Measurements from ENCODE around the gene MASP1.
"Not testable (repeated sequence)": the region's sequence is repeated elsewhere in the genome, so short reads cannot be mapped to it uniquely, and the experiment has no call there.

MASP1 gene

DNA sequence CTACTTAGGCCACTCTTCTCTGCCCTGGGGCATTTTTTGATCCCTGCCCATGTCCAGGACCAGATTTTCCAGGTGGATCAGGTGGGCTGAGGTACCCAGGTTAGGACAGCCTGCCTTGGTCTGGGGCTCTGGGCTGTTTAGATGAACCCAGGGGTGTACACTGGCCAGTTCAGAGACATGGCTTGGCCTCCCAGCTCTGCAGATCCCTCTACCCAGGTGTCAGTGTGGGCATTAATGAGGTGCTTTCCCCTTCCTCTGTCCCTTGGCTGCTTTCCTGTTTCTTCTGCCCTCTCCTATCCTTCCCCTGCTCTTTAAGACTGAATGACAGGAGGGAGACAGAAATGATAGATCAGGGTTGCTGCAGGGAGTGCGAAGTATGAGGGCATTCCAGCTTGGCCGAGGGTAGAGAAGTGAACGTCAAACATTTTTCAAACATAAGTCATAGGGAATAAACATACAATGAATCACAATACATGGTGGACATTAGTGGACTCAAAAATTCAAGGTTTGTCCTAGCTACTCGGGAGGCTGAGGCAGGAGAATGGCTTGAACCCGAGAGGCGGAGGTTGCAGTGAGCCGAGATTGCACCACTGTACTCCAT lies 63.8 kb downstream of the MASP1 start:
- DNase-seq (ENCODE audit: low spot score) = no peak

DNA sequence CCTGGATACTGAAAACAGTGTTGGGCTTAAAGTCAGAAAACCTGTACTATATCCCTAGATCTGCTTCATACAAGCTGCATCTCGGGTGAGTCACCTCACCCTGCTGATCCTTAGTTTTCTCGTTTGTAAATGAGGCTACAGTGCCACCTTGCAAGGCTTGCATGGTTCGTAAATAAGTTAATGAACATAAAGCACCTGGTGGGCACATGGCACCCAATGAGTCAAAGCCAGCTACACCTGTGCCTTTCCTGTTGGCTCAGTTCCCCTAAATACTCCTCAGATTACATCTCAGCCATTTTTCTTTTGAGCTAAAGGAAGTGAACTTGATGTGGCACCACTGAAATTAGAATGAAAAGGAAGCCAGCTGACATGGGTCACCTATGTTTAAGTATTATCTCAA lies 67.7 kb downstream of the MASP1 start:
- DNase-seq (ENCODE audit: low spot score) = no peak

DNA sequence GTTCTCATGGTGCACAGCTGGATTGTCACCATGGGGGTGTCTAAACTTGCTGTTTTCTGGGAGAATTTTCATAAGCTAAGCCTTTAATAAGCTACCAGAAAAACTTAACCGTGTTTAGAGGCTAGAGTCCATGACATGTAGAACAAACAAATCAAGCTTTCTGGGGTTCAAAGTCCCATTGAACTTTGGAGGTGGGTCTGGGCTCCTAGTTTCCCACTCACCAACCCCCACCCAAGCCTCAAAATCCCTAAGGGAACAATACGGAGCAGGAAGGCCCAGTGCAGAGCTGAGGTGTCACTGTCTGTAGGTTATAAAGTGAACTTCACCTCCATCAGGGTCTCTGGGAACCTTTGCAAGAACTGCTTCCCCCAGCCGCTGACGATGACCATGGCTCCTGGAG lies 68.7 kb downstream of the MASP1 start:
- peak; percentile 35 for DNase-seq (ENCODE audit: low spot score)

DNA sequence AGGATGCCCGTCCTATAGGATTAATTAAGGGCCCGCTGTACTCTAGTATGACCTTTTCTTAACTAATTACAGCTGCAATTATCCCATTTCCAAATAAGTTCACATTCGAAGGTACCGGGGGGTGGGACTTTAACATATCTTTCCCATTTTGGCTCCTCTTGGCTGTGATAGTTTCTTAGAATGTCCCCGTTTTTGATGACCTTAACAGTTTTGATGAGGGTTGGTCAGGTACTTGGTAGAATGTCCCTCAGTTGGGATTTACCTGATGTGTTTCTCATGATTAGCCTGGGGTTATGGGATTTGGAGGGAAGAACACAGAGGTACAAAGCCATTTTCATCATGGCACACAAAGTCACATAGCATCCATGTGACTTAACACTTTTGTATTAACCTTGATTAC lies 76.1 kb downstream of the MASP1 start:
- DNase-seq (ENCODE audit: low spot score) = no peak

DNA sequence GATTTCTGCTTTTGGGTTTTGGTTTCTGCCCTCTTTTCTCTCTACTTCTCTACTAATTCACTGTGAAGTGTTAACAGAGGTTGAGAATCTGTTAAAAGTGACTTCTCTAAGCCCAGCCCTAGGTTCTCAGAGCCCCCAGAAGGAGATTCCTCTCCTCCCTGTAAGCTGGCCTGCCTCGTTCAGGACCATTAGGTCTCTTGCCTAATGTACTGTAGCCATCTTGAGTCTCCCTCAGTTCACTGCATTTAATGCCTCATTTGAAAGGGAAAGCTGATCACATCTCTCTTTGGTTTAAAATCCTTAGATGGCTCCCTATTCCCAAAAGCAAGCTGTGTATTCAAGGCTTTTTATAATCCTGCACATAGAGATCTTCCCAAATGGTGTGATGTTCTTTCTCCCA lies 77.9 kb downstream of the MASP1 start:
- DNase-seq (ENCODE audit: low spot score) = no peak

DNA sequence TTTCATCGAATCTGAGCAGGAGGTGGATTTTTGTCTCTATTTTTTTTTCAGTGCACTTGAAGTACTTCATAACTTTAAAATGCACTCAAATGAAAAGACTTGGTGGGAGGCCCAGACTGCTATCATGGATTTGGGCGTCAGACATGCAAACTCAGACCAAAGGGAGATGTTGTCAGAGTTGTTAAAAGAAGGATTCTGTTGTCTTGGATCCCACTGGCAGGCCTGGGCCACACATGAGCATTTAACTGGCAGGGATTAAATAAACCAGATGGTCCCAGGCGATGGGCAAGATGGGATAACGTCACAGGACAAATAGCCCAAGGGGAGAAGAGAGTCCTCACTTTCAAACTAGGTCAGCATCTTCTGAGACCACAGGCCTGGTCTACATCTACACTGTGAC lies 78.8 kb downstream of the MASP1 start:
- no peak for DNase-seq (ENCODE audit: low spot score)

DNA sequence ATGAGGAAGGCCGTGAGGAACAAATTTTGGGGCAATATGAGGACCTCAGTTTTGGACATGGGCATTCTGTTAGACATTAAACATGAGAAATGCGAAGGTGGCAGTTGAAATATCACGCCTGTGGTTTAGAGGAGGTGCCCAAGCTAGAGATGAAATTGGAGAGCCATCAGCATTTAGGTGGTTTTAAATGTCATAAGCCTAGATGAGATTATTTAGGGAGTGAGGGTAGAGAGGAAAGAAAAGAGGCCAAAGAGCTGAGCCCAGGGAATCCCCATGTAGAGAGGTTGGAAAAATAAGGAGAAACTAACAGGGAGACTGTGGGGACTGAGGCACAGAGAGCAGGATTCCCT lies 79.4 kb downstream of the MASP1 start:
- no peak for DNase-seq (ENCODE audit: low spot score)

DNA sequence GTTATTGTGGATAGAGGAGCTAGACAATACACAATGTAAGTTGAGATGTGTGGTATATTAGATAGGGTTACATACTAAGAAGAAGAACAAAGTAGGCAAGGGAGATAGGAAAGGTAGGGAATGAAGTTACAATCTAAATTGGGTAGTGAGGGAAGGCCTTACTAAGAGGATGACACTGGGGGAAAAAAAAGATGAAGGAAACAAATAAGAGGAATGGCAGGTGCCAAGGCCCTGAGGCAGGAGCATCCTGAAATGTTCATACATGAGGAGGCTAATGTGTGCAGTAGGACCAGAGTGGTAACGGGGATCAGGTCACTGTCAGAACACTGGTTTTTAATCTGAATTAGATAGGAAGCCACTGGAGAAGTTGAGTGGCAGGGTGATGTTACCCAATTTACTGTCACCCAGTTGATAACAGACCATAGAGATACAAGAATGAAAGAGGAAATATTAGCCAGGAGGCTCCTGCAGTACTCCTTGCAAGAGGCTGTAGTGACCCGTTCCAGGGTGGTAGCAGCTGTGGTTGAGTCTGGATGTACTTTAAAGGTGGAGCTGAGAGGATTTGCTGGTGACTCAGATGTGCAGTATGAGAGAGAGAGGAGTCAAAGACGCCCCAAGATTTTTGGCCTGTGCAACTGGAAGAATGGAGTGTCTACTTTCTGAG lies 79.9 kb downstream of the MASP1 start:
- DNase-seq (ENCODE audit: low spot score) = no peak

DNA sequence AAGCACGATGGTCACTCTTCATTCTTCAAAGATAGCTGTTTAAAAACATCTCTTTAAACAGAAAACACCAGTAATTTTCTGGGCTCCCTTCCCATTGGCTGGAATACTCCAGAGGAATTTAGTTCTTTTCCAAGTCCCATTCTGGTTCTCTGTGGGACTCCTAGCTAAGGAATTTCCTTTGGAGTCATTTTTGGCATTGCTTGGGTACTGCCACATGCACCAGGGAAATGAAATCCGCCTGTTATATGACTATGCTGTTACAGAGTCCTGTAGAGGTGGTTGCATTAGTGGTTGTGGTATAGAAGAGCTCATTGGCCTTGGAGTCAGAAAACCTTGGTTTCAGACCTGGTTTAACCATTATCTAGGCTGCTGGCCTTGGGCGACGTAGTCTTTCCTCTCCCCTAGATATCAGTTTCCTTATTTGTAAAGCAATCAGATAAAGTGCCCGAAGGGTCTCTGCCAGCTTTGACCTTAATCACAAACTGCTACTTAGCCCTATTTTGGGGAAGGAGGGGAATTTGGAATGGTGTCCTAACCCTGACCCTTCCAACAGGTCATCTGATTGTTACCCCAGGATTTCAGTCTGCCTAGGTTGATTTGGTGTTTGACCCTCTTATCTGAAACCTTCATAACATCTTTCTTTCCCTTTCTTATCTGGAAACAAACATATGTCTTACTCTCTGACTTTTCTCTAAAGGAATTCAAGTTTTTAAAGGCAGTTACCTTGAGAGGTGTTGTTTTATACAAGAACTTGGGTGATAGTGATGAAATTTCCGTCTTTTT lies 80.8 kb downstream of the MASP1 start:
- no peak for DNase-seq (ENCODE audit: low spot score)

DNA sequence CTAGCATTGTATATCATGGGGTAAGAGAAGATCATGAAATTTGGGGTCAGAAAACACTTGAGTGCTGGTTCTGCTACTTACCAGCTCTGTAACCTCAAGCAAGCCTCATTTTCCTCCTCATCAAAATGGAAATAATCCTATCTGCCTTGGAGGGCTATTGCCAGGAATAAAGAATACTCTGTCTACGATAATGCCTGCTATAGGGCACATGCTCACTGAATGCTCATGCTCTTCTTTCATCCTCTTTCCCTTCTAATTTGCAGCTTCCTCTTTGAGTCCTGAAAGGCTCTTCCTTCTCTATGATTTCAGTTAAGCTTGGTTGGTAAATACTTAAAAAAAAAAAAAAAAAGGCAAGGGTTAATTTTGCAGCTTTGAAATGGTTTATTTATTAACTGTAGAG lies 81.4 kb downstream of the MASP1 start:
- DNase-seq (ENCODE audit: low spot score) = no peak

DNA sequence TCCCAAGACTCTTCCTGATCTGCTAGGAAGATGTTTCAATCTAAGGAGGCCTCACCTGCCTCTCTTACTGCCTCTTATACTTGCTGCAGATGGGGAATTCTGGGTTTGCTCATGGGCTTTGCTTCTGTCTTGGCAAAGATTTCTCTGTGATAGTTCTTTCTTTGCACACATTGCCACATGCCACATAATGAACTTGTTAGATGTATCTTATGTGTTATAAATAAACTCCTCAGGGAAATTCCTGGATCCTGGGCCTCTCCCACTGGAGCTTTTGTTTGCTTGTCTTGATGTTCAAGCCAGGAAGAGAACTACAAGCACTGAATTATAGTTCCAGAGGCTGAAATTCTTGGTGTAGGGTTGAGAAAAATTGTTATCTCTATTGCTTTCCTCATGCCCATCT lies 82.0 kb downstream of the MASP1 start:
- no peak for DNase-seq (ENCODE audit: low spot score)

DNA sequence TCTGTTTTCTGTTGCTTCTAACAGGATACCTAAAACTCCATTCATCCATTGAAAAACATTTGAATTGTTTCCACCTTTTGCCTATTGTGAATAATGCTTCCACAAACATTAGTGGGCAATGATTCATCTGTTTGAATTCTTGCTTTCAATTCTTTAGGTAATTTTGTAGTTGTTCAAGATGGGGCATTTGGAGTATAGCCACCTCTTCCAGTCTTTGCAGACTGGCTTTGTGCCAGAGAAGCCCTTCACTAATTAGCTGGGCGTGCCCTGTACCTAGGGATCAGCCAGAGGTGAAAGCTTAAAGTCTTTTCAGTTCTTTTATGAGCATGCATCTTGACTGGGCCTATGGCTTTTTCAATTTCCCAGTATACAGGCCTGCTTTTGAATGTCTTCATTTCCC lies 83.4 kb downstream of the MASP1 start:
- DNase-seq (ENCODE audit: low spot score) = no peak

DNA sequence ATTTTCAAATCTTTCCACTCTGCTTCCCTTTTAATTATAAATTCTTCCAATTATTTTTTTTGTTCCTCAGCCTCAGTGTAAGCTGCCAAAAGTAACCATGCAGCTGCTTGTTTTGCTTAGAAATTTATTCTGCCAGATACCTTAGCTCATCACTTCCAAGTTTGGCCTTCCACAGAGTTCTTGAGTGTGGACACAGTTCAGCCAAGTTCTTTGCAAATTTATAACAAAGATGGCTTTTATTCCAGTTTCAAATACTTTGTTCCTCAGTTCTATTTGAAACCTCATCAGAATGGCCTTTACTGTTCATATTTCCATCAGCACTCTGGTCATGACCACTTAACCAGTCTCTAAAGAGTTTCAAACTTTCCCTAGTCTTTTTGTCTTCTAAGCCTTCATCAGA lies 83.9 kb downstream of the MASP1 start:
- no peak for DNase-seq (ENCODE audit: low spot score)

DNA sequence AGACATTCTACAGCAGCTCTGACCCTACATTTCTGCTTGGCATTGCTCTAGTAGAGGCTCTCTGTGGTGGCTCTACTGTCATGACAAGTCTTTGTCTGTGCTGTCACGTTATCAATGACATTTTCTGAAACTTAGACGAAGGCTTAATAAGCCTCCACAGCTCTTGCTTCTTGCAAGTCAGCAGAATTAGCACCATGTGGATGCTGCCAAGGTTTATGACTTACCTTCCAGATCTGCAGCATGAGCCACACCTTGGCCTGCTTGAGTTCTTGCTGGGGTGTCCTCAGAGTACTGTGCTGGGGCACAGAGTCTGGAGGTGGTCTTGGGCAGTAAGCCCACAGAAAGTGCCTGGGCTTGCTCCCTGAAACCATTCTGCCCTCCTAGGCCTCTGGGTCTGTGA lies 84.5 kb downstream of the MASP1 start:
- DNase-seq (ENCODE audit: low spot score) = no peak

DNA sequence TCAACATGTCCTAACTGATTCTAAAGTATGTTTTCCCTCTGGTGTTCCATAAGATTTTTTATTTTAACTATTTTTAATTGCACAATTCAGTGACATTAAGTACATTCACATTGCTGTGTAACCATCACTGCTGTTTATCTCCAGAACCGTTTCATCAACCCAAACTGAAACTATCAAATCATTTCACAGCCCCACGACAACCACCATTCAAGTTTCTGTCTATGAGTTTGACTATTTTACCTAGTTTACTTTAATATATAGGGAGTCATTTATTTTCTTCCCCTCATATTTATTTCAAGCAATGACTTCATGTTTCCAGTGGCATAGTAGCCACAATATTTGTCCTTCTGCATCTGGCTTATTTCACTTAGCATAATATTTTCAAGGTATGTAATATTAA lies 85.9 kb downstream of the MASP1 start:
- no peak for DNase-seq (ENCODE audit: low spot score)

DNA sequence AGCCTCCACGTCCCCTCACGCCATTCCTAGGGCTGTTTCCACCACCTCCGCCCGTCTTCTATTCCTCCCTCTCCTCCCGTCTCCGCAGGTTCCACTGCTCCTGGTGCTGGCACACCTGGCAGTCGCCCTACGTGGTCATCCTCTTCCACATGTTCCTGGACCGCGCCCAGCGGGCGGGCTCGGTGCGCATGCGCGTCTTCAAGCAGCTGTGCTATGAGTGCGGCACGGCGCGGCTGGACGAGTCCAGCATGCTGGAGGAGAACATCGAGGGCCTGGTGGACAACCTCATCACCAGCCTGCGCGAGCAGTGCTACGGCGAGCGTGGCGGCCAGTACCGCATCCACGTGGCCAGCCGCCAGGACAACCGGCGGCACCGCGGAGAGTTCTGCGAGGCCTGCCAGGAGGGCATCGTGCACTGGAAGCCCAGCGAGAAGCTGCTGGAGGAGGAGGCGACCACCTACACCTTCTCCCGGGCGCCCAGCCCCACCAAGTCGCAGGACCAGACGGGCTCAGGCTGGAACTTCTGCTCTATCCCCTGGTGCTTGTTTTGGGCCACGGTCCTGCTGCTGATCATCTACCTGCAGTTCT lies 92.0 kb downstream of the MASP1 start:
- DNase-seq (ENCODE audit: low spot score) = not testable (repeated sequence)

DNA sequence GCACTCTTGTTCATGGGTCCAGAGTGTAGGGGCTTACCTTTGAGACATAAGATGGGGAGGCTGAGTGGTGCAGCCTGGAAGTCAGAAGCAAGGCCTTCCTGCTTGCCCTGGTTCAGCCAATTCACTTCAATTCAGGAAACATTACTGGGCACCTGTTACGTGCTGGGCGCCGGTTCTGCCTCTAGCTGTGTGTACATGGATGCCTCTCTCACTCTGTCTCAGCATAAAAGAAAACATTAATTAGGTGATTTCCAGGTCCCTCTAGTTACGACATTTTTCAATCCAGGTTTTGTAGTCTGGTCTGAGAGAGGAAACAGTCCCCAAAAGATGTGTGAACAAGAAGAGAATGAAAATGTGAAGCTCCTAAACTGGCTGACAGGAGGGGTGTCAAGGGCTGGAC lies 93.0 kb downstream of the MASP1 start:
- DNase-seq (ENCODE audit: low spot score) = no peak

DNA sequence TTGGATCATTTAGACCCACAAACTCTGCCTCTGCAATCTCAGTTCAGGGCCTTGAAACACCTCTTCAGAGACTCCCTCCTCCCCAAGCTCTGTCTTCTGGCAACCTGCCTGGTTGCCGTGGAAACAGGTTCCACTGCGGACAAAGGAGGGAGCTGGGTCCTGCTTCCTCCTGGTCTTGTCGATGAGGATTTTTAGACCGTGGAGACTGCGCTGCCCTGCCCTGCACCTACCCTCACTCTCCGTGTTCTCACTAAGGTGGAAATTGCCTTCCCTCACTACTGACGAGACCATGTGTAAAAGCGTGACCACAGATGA lies 94.2 kb downstream of the MASP1 start, which contains the start of gene RTP1:
TSS of gene RTP1 (plus strand) at position 152 of the 315 bp plus-strand sequence. CDS start at position 182, 30 bp downstream.
- DNase-seq (ENCODE audit: low spot score) = no peak

DNA sequence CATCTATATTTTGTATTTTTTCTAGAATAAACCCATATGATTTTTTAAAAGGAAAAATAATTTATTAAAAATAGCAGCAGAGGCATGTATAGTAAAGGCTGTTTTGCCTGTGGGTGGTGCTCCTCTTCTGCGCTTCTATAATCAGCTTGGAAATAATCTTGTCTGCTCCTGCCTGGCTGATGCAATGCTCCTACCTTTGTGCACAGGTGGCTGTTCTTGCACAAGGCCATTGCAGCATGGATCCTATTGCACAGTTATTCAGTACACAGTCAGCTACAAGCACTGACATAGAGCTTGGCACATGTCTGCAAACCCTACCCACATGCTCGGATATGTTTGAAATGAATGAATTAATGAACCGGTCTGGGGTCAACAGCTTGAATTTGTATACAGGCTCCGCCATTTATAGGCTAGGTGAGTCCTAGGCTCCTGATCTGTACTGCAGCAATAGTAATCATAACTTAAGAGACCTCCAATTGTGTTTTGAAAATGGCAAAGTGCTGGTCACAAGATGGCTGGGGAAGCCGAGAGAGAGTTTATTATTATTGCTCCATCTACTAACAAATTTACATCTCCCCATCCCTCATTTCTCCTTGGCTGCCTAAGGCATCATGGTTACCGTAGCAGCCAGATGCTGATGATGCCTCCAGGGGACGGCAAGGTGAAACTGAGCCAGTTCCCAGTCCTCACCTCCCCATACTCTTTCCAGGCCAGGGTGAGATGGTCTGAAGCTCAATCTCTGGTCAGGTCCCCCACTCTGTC lies 94.8 kb downstream of the MASP1 start:
- no peak for DNase-seq (ENCODE audit: low spot score)

DNA sequence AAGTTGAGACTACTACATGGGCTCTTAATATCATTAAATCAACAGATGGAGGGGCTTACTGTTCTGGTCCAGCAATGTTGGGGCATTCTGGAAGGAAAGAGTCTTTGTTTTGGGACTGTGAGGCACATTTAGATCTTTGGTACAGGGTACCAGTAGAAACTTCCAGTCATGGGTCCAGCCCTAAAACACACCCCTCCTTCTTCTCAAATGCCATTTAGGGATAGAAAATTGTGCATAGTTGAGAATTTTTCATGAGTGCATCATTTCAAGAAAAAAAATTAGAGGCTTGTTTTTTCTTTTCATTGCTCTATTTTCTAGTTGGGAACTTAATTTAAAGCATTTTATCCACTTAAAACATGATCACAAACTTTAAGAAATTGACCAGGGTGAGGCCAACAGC lies 98.4 kb downstream of the MASP1 start:
- DNase-seq (ENCODE audit: low spot score) = no peak

DNA sequence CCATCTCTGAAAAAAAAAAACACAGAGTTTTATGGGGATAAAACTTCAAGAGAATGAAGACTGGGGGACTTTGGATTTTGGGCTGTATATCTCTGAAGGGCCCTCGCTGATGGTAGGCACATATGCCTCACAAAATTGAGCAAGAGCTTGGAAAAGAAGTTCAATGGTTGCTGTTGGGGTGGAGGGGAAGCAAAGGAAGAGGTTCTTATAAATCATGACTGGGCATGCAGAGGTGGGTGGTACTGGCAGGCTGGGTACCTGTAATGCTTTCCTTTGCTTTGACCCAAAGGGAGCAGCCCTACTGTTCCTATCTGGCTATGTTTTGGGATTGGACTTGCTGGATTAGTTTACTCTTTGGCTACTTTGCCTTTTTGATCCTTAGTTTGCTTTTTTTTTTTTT lies 100.3 kb downstream of the MASP1 start:
- no peak for DNase-seq (ENCODE audit: low spot score)

DNA sequence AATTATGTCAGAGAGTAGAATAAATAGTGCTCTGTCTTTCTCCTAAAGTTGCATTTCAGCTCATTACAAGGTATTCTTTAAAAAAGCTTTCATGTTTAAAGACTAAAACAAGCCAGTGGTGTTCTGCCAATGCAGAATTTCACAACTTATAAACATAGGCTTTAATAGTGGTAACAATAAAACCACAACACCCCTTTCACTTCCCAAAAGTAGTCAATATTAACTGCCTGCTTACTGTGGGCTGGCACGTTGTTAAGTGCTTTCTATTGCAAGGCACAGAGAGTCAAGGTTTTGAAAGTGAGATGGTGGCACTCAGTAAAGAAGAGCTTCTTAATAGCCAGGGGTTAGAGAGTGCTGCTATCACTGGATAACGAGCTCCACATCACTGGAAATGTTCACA lies 102.6 kb downstream of the MASP1 start:
- DNase-seq (ENCODE audit: low spot score) = no peak

Data from HuH-7.5 (cell line).